Mesendoderm (in vitro differentiated cells): ENCODE data around the gene MAGEA9.
"Not testable (repeated sequence)": the region's sequence is repeated elsewhere in the genome, so short reads cannot be mapped to it uniquely, and the experiment has no call there.

Experiments used
- DNase-seq: peaks from one replicate; pipeline ENCODE4 v3.0.0; 2013
- H2AK5ac ChIP-seq: 2 replicates; pipeline ENCODE4 v1.6.1; 2013; ENCODE audit warnings: low read length, inconsistent platforms
- H2BK120ac ChIP-seq: 2 replicates; pipeline ENCODE4 v1.6.1; 2013; ENCODE audit warnings: low read depth, mild to moderate bottlenecking, low read length, moderate library complexity, mixed read lengths
- H2BK15ac ChIP-seq: replicated peaks from 2 replicates; pipeline ENCODE4 v1.6.1; 2013; ENCODE audit warnings: low read depth, mild to moderate bottlenecking, moderate library complexity
- H2BK5ac ChIP-seq: 2 replicates; pipeline ENCODE4 v1.6.1; 2013; ENCODE audit warnings: low read length, inconsistent platforms
- H3K18ac ChIP-seq: 2 replicates; pipeline ENCODE4 v1.6.1; 2013; ENCODE audit warnings: mild to moderate bottlenecking, low read length, mixed read lengths
- H3K23ac ChIP-seq: one replicate; pipeline ENCODE4 v1.6.1; 2013; ENCODE audit warnings: low read length
- H3K27ac ChIP-seq: 2 replicates; pipeline ENCODE4 v1.5.1; 2013; ENCODE audit warnings: low read depth, mild to moderate bottlenecking, inconsistent platforms, low read length, moderate library complexity
- H3K27me3 ChIP-seq: 2 replicates; pipeline ENCODE4 v1.6.1; 2013; ENCODE audit warnings: low read length, control low read depth, mild to moderate bottlenecking, inconsistent platforms; ENCODE audit not compliant: insufficient read depth, poor library complexity
- H3K36me3 ChIP-seq: 2 replicates; pipeline ENCODE4 v1.6.1; 2013; ENCODE audit warnings: low read length, inconsistent platforms; ENCODE audit not compliant: control insufficient read depth, insufficient read depth
- H3K4ac ChIP-seq: one replicate; pipeline ENCODE4 v1.6.1; 2013; ENCODE audit warnings: low read depth, mild to moderate bottlenecking, low read length, moderate library complexity
- H3K4me1 ChIP-seq: 2 replicates; pipeline ENCODE4 v1.6.1; 2013; ENCODE audit warnings: low read depth, low read length, inconsistent platforms; ENCODE audit not compliant: control insufficient read depth
- H3K4me2 ChIP-seq: 2 replicates; pipeline ENCODE4 v1.6.1; 2013; ENCODE audit warnings: low read length
- H3K4me3 ChIP-seq: 2 replicates; pipeline ENCODE4 v1.5.1; 2013; ENCODE audit warnings: mild to moderate bottlenecking, low read length
- H3K56ac ChIP-seq: one replicate; pipeline ENCODE4 v1.6.1; 2013; ENCODE audit warnings: low read length
- H3K79me1 ChIP-seq: 2 replicates; pipeline ENCODE4 v1.6.1; 2013; ENCODE audit warnings: low read length, inconsistent platforms
- H3K79me2 ChIP-seq: 2 replicates; pipeline ENCODE4 v1.6.1; 2013; ENCODE audit warnings: mild to moderate bottlenecking, low read length; ENCODE audit not compliant: control insufficient read depth, insufficient read depth
- H3K9ac ChIP-seq: 2 replicates; pipeline ENCODE4 v1.6.1; 2013; ENCODE audit warnings: low read length, inconsistent platforms
- H4K5ac ChIP-seq: one replicate; pipeline ENCODE4 v1.6.1; 2013; ENCODE audit warnings: low read length
- H4K8ac ChIP-seq: one replicate; pipeline ENCODE4 v1.6.1; 2013; ENCODE audit warnings: low read depth, mild to moderate bottlenecking, control low read depth, low read length, moderate library complexity
- WGBS: extraction: QIAGEN DNeasy Blood & Tissue Kit; methylation state at CpG from one replicate; pipeline ENCODE4 v1.1.7; 2013; ENCODE audit warnings: low lambda C conversion rate, missing lambda C conversion rate; ENCODE audit not compliant: insufficient coverage; ENCODE audit errors: extremely low coverage; 5-methylcytosine and 5-hydroxymethylcytosine counted together

The MAGEA9 gene

GRCh38 chrX:149758715-149759078, 23.0 kb upstream of the MAGEA9 start:
- H4K5ac ChIP-seq, H4K8ac ChIP-seq, H2BK5ac ChIP-seq, H3K23ac ChIP-seq, H3K79me2 ChIP-seq, H3K4me1 ChIP-seq, H3K36me3 ChIP-seq, H3K9ac ChIP-seq, DNase-seq, H3K4ac ChIP-seq, H3K27ac ChIP-seq, H3K27me3 ChIP-seq, H2AK5ac ChIP-seq, H3K79me1 ChIP-seq, H3K4me2 ChIP-seq, H3K18ac ChIP-seq, H2BK15ac ChIP-seq, H3K4me3 ChIP-seq, H2BK120ac ChIP-seq, H3K56ac ChIP-seq: not testable (repeated sequence)
- WGBS, result no CpG with 5 or more reads among the region's 17 CpGs

DNA sequence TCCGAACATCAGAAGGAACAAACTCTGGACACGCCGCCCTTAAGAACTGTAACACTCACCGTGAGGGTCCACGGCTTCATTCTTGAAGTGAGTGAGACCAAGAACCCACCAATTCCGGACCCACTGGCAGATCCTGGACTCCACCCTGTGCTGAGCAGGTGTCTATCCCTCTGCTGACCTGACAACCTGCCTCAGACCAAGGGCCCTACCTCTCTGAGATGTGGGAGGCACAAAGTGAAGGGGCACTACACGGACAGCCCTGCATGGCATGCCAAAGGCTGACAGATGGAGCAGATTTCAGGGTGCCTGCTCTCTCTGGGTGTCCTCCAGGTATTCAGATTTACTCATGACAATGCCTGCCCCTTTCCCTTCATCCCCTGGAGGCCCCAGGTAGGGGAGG, 21.9 kb upstream of the MAGEA9 start:
- Histone ChIP-seq H3K4me3 (no peak overlapping the region), H3K27ac (no peak overlapping the region), H3K18ac (no peak overlapping the region), H3K79me1 (no peaks in the 10 kb centered on the region), H3K4ac (no peak overlapping the region), H2AK5ac (no peak overlapping the region), H2BK5ac (no peak overlapping the region), H3K56ac (no peak overlapping the region), H3K4me2 (no peak overlapping the region), H3K9ac (no peak overlapping the region), H2BK15ac (no peak overlapping the region), H3K4me1 (no peaks in the 10 kb centered on the region), H3K79me2 (no peaks in the 10 kb centered on the region), H4K8ac (no peak overlapping the region), H3K36me3 (no peaks in the 10 kb centered on the region), H4K5ac (no peak overlapping the region), H3K27me3 (no peaks in the 10 kb centered on the region), H3K23ac (no peak overlapping the region), H2BK120ac (no peak overlapping the region)
- WGBS, result no CpG with 5 or more reads among the region's 7 CpGs
- DNase-seq, result no peak

DNA sequence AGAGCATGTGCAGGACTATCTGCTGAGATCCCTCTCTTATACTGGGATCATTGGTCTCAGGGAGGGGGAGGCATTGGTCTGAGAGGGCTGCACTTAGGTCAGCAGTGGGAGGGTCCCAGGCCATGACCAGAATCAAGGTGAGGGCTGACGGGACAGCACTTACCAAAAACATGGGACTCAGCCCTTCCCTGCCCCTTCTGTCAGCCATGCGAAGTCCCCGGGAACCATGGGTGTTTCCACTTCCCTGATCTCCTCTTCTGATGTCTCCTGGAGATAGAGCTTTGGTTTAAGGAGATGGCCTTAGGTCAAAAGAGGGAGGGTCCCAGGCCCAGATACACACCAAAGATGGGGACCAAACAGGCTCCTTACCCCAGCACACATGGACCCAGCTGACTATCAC, 20.8 kb upstream of the MAGEA9 start:
- no peaks in the 10 kb centered on the region for H3K79me1 ChIP-seq
- H3K4me3 ChIP-seq, result no peak overlapping the region
- no peak overlapping the region for H2BK120ac ChIP-seq
- no peaks in the 10 kb centered on the region for H3K27me3 ChIP-seq
- H4K5ac ChIP-seq, result no peak overlapping the region
- H3K36me3 ChIP-seq, result no peaks in the 10 kb centered on the region
- no peaks in the 10 kb centered on the region for H3K79me2 ChIP-seq
- no peak overlapping the region for H3K18ac ChIP-seq
- DNase-seq, result no peak
- H3K4ac ChIP-seq, result no peak overlapping the region
- no peak overlapping the region for H3K9ac ChIP-seq
- H2BK5ac ChIP-seq, result no peak overlapping the region
- H3K4me1 ChIP-seq, result no peaks in the 10 kb centered on the region
- no peak overlapping the region for H3K23ac ChIP-seq
- H3K56ac ChIP-seq, result no peak overlapping the region
- WGBS, result no CpG with 5 or more reads among the region's 3 CpGs
- H2AK5ac ChIP-seq, result no peak overlapping the region
- H2BK15ac ChIP-seq, result no peak overlapping the region
- H3K27ac ChIP-seq, result no peak overlapping the region
- H4K8ac ChIP-seq, result no peak overlapping the region
- no peak overlapping the region for H3K4me2 ChIP-seq

GRCh38 chrX:149761858-149762674, 19.7 kb upstream of the MAGEA9 start:
- DNase-seq, H3K9ac ChIP-seq, H2AK5ac ChIP-seq, H3K23ac ChIP-seq, H3K4ac ChIP-seq, H3K27ac ChIP-seq, H3K18ac ChIP-seq, H4K8ac ChIP-seq, H2BK120ac ChIP-seq, H3K56ac ChIP-seq, H3K36me3 ChIP-seq, H3K27me3 ChIP-seq, H2BK5ac ChIP-seq, H3K4me1 ChIP-seq, H4K5ac ChIP-seq, H3K79me2 ChIP-seq, H3K4me3 ChIP-seq, H2BK15ac ChIP-seq, H3K4me2 ChIP-seq, H3K79me1 ChIP-seq: not testable (repeated sequence)
- WGBS, result no CpG with 5 or more reads among the region's 22 CpGs

- Histone ChIP-seq H3K4me2 (no peak overlapping the region), H4K8ac (no peak overlapping the region), H4K5ac (no peak overlapping the region), H3K79me2 (no peaks in the 10 kb centered on the region), H3K4ac (no peak overlapping the region), H3K56ac (no peak overlapping the region), H3K27ac (no peak overlapping the region), H3K9ac (no peak overlapping the region), H3K36me3 (no peaks in the 10 kb centered on the region), H3K18ac (no peak overlapping the region), H3K23ac (no peak overlapping the region), H3K4me1 (no peaks in the 10 kb centered on the region), H2AK5ac (no peak overlapping the region), H2BK5ac (no peak overlapping the region), H3K4me3 (no peak overlapping the region), H3K27me3 (no peaks in the 10 kb centered on the region), H2BK120ac (no peak overlapping the region), H3K79me1 (no peaks in the 10 kb centered on the region), H2BK15ac (no peak overlapping the region)
- no CpG with 5 or more reads among the region's 11 CpGs for WGBS
- no peak for DNase-seq
These were observed 18.8 kb upstream of the MAGEA9 start for GRCh38 chrX:149762696-149763614.
